Measurements from ENCODE around the gene SLC39A11. TPM values are rescaled to one million over a fixed set of nuclear protein-coding genes. Genes with fewer than 3 reads are reported as not detected.
A peak's percentile ranks its signal among the peaks of the same experiment; 100 is the strongest.

Gene SLC39A11
- total and polyA plus RNA-seq, 2 donors (not counting 1 experiment from before 2014, with no cell fraction given): 12.7 to 27.4 TPM

DNA sequence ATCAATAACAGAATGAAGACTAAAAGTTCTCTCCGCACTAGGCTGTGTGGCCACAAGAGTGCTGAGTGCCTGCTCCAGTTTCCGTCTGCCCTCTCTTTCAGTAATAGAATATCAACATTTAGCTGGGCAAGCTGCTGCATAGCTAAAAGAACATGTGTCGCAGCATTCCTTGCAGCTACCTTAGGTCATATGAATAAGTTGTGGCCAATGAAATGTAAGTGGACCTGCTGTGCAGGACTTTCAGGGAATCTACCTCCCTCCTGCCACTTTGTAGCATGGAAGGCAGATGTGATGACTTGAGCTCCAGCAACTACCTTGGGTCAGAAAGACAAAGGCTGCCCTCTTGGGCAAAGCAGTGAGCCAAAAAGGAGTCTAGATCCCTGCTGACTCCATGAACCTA is 25.4 kb downstream of the SLC39A11 start:
- H4K20me1 ChIP-seq (ENCODE audit: control insufficient read depth, extremely low read depth, insufficient read depth, low read length): no peaks in the 10 kb centered on the region
- peaks cover 14% of the 10 kb centered on the region for H3K4me1 ChIP-seq (ENCODE audit: control insufficient read depth, extremely low read depth, insufficient read depth, low read length)
- H3K36me3 ChIP-seq (ENCODE audit: control insufficient read depth, insufficient read depth, low read length): no peaks in the 10 kb centered on the region
- peak overlapping the region; percentile 8 for H3K4me2 ChIP-seq (ENCODE audit: extremely low read depth, insufficient read depth, low read length)
- H3K79me2 ChIP-seq (ENCODE audit: control insufficient read depth, insufficient read depth, low read length): no peaks in the 10 kb centered on the region
- H3K9ac ChIP-seq (ENCODE audit: insufficient read depth, low read length): no peak overlapping the region
- TF ChIP-seq, protein P1, sequence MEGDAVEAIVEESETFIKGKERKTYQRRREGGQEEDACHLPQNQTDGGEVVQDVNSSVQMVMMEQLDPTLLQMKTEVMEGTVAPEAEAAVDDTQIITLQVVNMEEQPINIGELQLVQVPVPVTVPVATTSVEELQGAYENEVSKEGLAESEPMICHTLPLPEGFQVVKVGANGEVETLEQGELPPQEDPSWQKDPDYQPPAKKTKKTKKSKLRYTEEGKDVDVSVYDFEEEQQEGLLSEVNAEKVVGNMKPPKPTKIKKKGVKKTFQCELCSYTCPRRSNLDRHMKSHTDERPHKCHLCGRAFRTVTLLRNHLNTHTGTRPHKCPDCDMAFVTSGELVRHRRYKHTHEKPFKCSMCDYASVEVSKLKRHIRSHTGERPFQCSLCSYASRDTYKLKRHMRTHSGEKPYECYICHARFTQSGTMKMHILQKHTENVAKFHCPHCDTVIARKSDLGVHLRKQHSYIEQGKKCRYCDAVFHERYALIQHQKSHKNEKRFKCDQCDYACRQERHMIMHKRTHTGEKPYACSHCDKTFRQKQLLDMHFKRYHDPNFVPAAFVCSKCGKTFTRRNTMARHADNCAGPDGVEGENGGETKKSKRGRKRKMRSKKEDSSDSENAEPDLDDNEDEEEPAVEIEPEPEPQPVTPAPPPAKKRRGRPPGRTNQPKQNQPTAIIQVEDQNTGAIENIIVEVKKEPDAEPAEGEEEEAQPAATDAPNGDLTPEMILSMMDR (conservative IDR thresholded peaks at IDR 0.05 in 1 of 2, IDR thresholded peaks at IDR 0.05 in 1 of 2; ENCODE audit: low read depth in 1 of 2, low read length in 2 of 2): no peak
- TF ChIP-seq EZH2 (IDR thresholded peaks at IDR 0.05; ENCODE audit: low read length, missing control alignments): no peak
- H3K27me3 ChIP-seq (ENCODE audit: control insufficient read depth, insufficient read depth, low read length): no peaks in the 10 kb centered on the region
- H2AFZ ChIP-seq (ENCODE audit: low read length): no peak overlapping the region
- H3K27ac ChIP-seq (ENCODE audit: insufficient read depth, low read length): peak overlapping the region; percentile 79
- peak in 1 of 2 donors; percentile 38 for DNase-seq (ENCODE audit: low read depth in 2 of 2)
- H3K4me3 ChIP-seq (replicated peaks in 1 of 4; ENCODE audit: control extremely low read depth in 1 of 4, insufficient read depth in 1 of 4, low read depth in 3 of 4, low read length in 4 of 4): no peak overlapping the region
- H3K9me3 ChIP-seq (ENCODE audit: control insufficient read depth, insufficient read depth, low read depth, low read length): no peaks in the 10 kb centered on the region

- Histone ChIP-seq H3K4me2 (ENCODE audit: extremely low read depth, insufficient read depth, low read length) (no peak overlapping the region), H3K4me3 (replicated peaks in 1 of 4; ENCODE audit: control extremely low read depth in 1 of 4, insufficient read depth in 1 of 4, low read depth in 3 of 4, low read length in 4 of 4) (no peak overlapping the region), H3K27me3 (ENCODE audit: control insufficient read depth, insufficient read depth, low read length) (no peaks in the 10 kb centered on the region), H3K36me3 (ENCODE audit: control insufficient read depth, insufficient read depth, low read length) (no peaks in the 10 kb centered on the region), H2AFZ (ENCODE audit: low read length) (no peak overlapping the region), H3K9me3 (ENCODE audit: control insufficient read depth, insufficient read depth, low read depth, low read length) (no peaks in the 10 kb centered on the region), H3K9ac (ENCODE audit: insufficient read depth, low read length) (no peak overlapping the region), H3K4me1 (ENCODE audit: control insufficient read depth, extremely low read depth, insufficient read depth, low read length) (peaks cover 13% of the 10 kb centered on the region), H3K27ac (ENCODE audit: insufficient read depth, low read length) (no peak overlapping the region), H3K79me2 (ENCODE audit: control insufficient read depth, insufficient read depth, low read length) (no peaks in the 10 kb centered on the region), H4K20me1 (ENCODE audit: control insufficient read depth, extremely low read depth, insufficient read depth, low read length) (no peaks in the 10 kb centered on the region)
- TF ChIP-seq EZH2 (IDR thresholded peaks at IDR 0.05; ENCODE audit: low read length, missing control alignments): no peak
- TF ChIP-seq, protein P1 (conservative IDR thresholded peaks at IDR 0.05 in 1 of 2, IDR thresholded peaks at IDR 0.05 in 1 of 2; ENCODE audit: low read depth in 1 of 2, low read length in 2 of 2): no peak
- peak in 1 of 2 donors; percentile 13 for DNase-seq (ENCODE audit: low read depth in 2 of 2)
These were observed 26.2 kb downstream of the SLC39A11 start for GRCh38 chr17:73066148-73066884.

GRCh38 chr17:73065376-73065775 is 27.1 kb downstream of the SLC39A11 start:
- no peaks in the 10 kb centered on the region for H3K9me3 ChIP-seq (ENCODE audit: control insufficient read depth, insufficient read depth, low read depth, low read length)
- H3K4me3 ChIP-seq (replicated peaks in 1 of 4; ENCODE audit: control extremely low read depth in 1 of 4, insufficient read depth in 1 of 4, low read depth in 3 of 4, low read length in 4 of 4): no peak overlapping the region
- DNase-seq (ENCODE audit: low read depth in 2 of 2): no peak
- H3K27me3 ChIP-seq (ENCODE audit: control insufficient read depth, insufficient read depth, low read length): no peaks in the 10 kb centered on the region
- no peaks in the 10 kb centered on the region for H3K36me3 ChIP-seq (ENCODE audit: control insufficient read depth, insufficient read depth, low read length)
- no peak overlapping the region for H3K27ac ChIP-seq (ENCODE audit: insufficient read depth, low read length)
- no peak overlapping the region for H3K9ac ChIP-seq (ENCODE audit: insufficient read depth, low read length)
- H3K79me2 ChIP-seq (ENCODE audit: control insufficient read depth, insufficient read depth, low read length): no peaks in the 10 kb centered on the region
- H4K20me1 ChIP-seq (ENCODE audit: control insufficient read depth, extremely low read depth, insufficient read depth, low read length): no peaks in the 10 kb centered on the region
- H3K4me1 ChIP-seq (ENCODE audit: control insufficient read depth, extremely low read depth, insufficient read depth, low read length): peaks cover 10% of the 10 kb centered on the region
- TF ChIP-seq EZH2 (IDR thresholded peaks at IDR 0.05; ENCODE audit: low read length, missing control alignments): no peak
- TF ChIP-seq, protein P1 (conservative IDR thresholded peaks at IDR 0.05 in 1 of 2, IDR thresholded peaks at IDR 0.05 in 1 of 2; ENCODE audit: low read depth in 1 of 2, low read length in 2 of 2): no peak
- no peak overlapping the region for H3K4me2 ChIP-seq (ENCODE audit: extremely low read depth, insufficient read depth, low read length)
- no peak overlapping the region for H2AFZ ChIP-seq (ENCODE audit: low read length)

All from fibroblast of lung (primary cell).